HepG2 (cell line): Measurements from ENCODE around the gene CEP131. TPM values are rescaled to one million over a fixed set of nuclear protein-coding genes. Genes with fewer than 3 reads are reported as not detected.

Experiments used
- ATAC-seq: fragments of 200-7000 bp; cut with Tn5 transposase; 3 replicates; pipeline ENCODE4 v1.9.1; 2020; ENCODE audit warnings: mild to moderate bottlenecking, moderate library complexity
- BruUV-seq: library from RNA; stranded (reverse); fragments of 400-500 nt; replicated peaks from 2 replicates; lab custom pipeline; 2021; lab: Mats Ljungman, UMichigan
- CTCF ChIA-PET: fragments of 300-600 bp; formaldehyde crosslinking; extraction: SDS; loops from one replicate; lab custom pipeline; 2021; ENCODE audit warnings: low total read pairs, inconsistent platforms, low intra/inter-chr PET ratio; lab: Yijun Ruan, JAX
- POLR2A ChIA-PET: fragments of 350-600 bp; sonication (Branson Sonifier 250); formaldehyde crosslinking; loops from one replicate; lab custom pipeline; 2020; ENCODE audit warnings: antibody characterized with exemption, inconsistent platforms; lab: Yijun Ruan, JAX
- DNase-seq: peaks from one replicate; pipeline ENCODE4 v3.0.0-alpha.2; 2015; ENCODE audit warnings: low spot score
- FAIRE-seq: peaks from 3 replicates; lab custom pipeline; 2011; peaks lifted over from hg19 to GRCh38; lab: Jason Lieb, UNC
- H2AFZ ChIP-seq: one replicate; pipeline ENCODE4 v1.6.1; 2011; ENCODE audit warnings: low read length, inconsistent platforms
- H3K27ac ChIP-seq: fragments of 300-600 bp; 3 replicates; pipeline ENCODE4 v1.8.0; 2011; ENCODE audit warnings: mixed run types, mild to moderate bottlenecking, mixed read lengths, low read length, inconsistent platforms; ENCODE audit not compliant: insufficient read depth; ENCODE audit errors: extremely low read length
- H3K27me3 ChIP-seq, 2 experiments: fragments of 200-600 bp in 1 of 2; 2 replicates in 1 of 2; 3 replicates in 1 of 2; pipeline versions ENCODE4 v1.6.0 to v1.8.0; 2011; ENCODE audit warnings: low read length in 2 of 2, mild to moderate bottlenecking in 2 of 2, moderate library complexity in 2 of 2, inconsistent platforms in 1 of 2; ENCODE audit not compliant: insufficient read depth in 2 of 2, control insufficient read depth in 1 of 2
- H3K36me3 ChIP-seq, 2 experiments: fragments of 200-600 bp in 1 of 2; replicated peaks in 1 of 2; 2 replicates in 1 of 2; 3 replicates in 1 of 2; pipeline versions ENCODE4 v1.5.1 to v1.8.0; 2011; ENCODE audit warnings: low read length in 2 of 2, inconsistent platforms in 1 of 2; ENCODE audit not compliant: insufficient read depth in 2 of 2, control insufficient read depth in 1 of 2
- H3K4me1 ChIP-seq: 2 replicates; pipeline ENCODE4 v1.5.1; 2012; ENCODE audit warnings: low read length, inconsistent platforms; ENCODE audit not compliant: insufficient read depth
- H3K4me2 ChIP-seq: 2 replicates; pipeline ENCODE4 v1.6.0; 2011; ENCODE audit warnings: low read depth, low read length, inconsistent platforms
- H3K4me3 ChIP-seq, 3 experiments: fragments of 200-600 bp in 1 of 3; sonication (generic), shearing (Covaris generic) in 1 of 3; replicated peaks in 1 of 3; 2 replicates each; pipeline ENCODE4 v1.5.1; 2011 to 2016; ENCODE audit warnings: low read length in 3 of 3, inconsistent platforms in 2 of 3, low read depth in 2 of 3, mild to moderate bottlenecking in 2 of 3, control low read depth in 1 of 3, mixed read lengths in 1 of 3; ENCODE audit not compliant: insufficient read depth in 1 of 3
- H3K79me2 ChIP-seq: one replicate; pipeline ENCODE4 v1.6.1; 2011; ENCODE audit warnings: low read length, inconsistent platforms; ENCODE audit not compliant: insufficient read depth
- H3K9ac ChIP-seq: 2 replicates; pipeline ENCODE4 v1.6.0; 2011; ENCODE audit warnings: mild to moderate bottlenecking, low read depth, low read length, inconsistent platforms; ENCODE audit not compliant: insufficient read depth
- H3K9me3 ChIP-seq: 2 replicates; pipeline ENCODE4 v1.5.1; 2012; ENCODE audit warnings: mild to moderate bottlenecking, low read length
- H4K20me1 ChIP-seq: 2 replicates; pipeline ENCODE4 v1.6.0; 2011; ENCODE audit warnings: inconsistent platforms, mild to moderate bottlenecking, low read length, moderate library complexity; ENCODE audit not compliant: insufficient read depth
- CHCHD3 ChIP-seq: sonication (generic); formaldehyde crosslinking; IDR thresholded peaks from 2 replicates; pipeline ENCODE4 v1.8.0; 2022; ENCODE audit warnings: mild to moderate bottlenecking, missing genetic modification reagents, moderate library complexity
- GATAD1 ChIP-seq: IDR thresholded peaks from 2 replicates; pipeline ENCODE4 v1.6.1; 2016; ENCODE audit warnings: missing genetic modification reagents, missing compliant biosample characterization
- SRSF9 ChIP-seq: fragments of 200-400 bp; formaldehyde crosslinking; IDR thresholded peaks from 2 replicates; pipeline ENCODE4 v1.6.1; 2018; ENCODE audit warnings: borderline replicate concordance, mild to moderate bottlenecking, low read depth, low read length; ENCODE audit not compliant: insufficient read depth, poor library complexity, severe bottlenecking
- ZBTB4 ChIP-seq: sonication (generic); formaldehyde crosslinking; IDR thresholded peaks from 2 replicates; pipeline ENCODE4 v1.4.0; 2020; ENCODE audit warnings: missing genetic modification reagents, mild to moderate bottlenecking, borderline replicate concordance
- ZNF124 ChIP-seq: sonication (generic); formaldehyde crosslinking; IDR thresholded peaks from 2 replicates; pipeline ENCODE4 v1.4.0; 2020; ENCODE audit warnings: missing genetic modification reagents
- ZNF326 ChIP-seq: sonication (generic); formaldehyde crosslinking; IDR thresholded peaks from 2 replicates; pipeline ENCODE4 v1.4.0; 2020; ENCODE audit warnings: missing genetic modification reagents, borderline replicate concordance
- WGBS: methylation state at CpG from one replicate; pipeline ENCODE4 v1.1.6; 2017; ENCODE audit warnings: low lambda C conversion rate; 5-methylcytosine and 5-hydroxymethylcytosine counted together
- in situ Hi-C: cut with HindIII; loops from 2 replicates; pipeline ENCODE4 v1.10.0; 2017; ENCODE audit warnings: low pct_unique_long_range_greater_than_20kb; ENCODE audit not compliant: extremely low pct_ligation_motif_present
- intact Hi-C: fragments of 100-400 bp; cut with micrococcal nuclease; formaldehyde crosslinking; loops from one replicate; pipeline ENCODE4 v1.10.0; 2022; ENCODE audit not compliant: unreplicated experiment
- polyA plus RNA-seq, 8 experiments: library from polyadenylated mRNA; depleted of rRNA in 3 of 8; stranded (reverse) in 7 of 8; unstranded in 1 of 8; fragments of >200 nt; fragmentation: Illumina TruSeq in 4 of 8; extraction: Trizol in 4 of 8; gene quantifications; 2 replicates each; pipeline versions ENCODE4 v1.2.1 to v1.2.3, GENCODE V29; 2011 to 2016; ENCODE audit warnings: low read depth in 4 of 8, missing spikeins in 1 of 8, mixed read lengths in 1 of 8; ENCODE audit not compliant: insufficient read depth in 1 of 8
- total RNA-seq, 5 experiments: library from RNA; depleted of rRNA; stranded (reverse); fragments of >200 nt; fragmentation: Illumina TruSeq; extraction: Trizol; gene quantifications; 2 replicates each; pipeline ENCODE4 v1.2.3, GENCODE V29; 2016; ENCODE audit warnings: low read depth in 1 of 5

CEP131 gene
- total and polyA plus RNA-seq, 2 of the 13 experiments (the other 11 are each of a cell fraction or from before 2014, with no cell fraction given) = 5.0 to 16.8 TPM

GRCh38 chr17:81207610-81208581 lies 14.9 kb downstream of the CEP131 start (continued):
- TF ChIP-seq ZBTB4 (CRISPR knock-in tag) = no peak
- no peak for TF ChIP-seq SRSF9
- peak; percentile 70; the same call in 1 of the 2 replicates for TF ChIP-seq CHCHD3 (CRISPR knock-in tag)
- no peak for TF ChIP-seq ZNF124 (CRISPR knock-in tag)
- no peak for TF ChIP-seq GATAD1 (CRISPR knock-in tag)

- CTCF ChIA-PET = no interaction called here
- no peak overlapping the region for H3K9ac ChIP-seq
- FAIRE-seq = no peak
Measured at GRCh38 chr17:81206657-81207056, 16.1 kb downstream of the CEP131 start.

More at GRCh38 chr17:81206657-81207056, 16.1 kb downstream of the CEP131 start:
- no peaks in the 10 kb centered on the region for H3K79me2 ChIP-seq
- H3K4me3 ChIP-seq = no peak overlapping the region
- no TSS peak for BruUV-seq
- H3K4me1 ChIP-seq = no peaks in the 10 kb centered on the region
- POLR2A ChIA-PET = no interaction called here
- H4K20me1 ChIP-seq = no peaks in the 10 kb centered on the region
- no peak overlapping the region for H2AFZ ChIP-seq
- ATAC-seq (no peak), DNase-seq (no peak)
- H3K27me3 ChIP-seq = no peaks in the 10 kb centered on the region
- no peak overlapping the region for H3K27ac ChIP-seq
- intact Hi-C loops (no loop called here), in situ Hi-C loops (no loop called here)
- H3K9me3 ChIP-seq = no peaks in the 10 kb centered on the region
- no peak overlapping the region for H3K4me2 ChIP-seq
- TF ChIP-seq ZNF326 = no peak
- WGBS = 96% methylated on average over 11 of the region's 12 CpGs
- H3K36me3 ChIP-seq = peaks cover 16 to 44% of the 10 kb centered on the region in 2 experiments; a peak in 4 of 5 replicates
